ENCODE results near the gene BEND7.
"Not testable (repeated sequence)": the region's sequence is repeated elsewhere in the genome, so short reads cannot be mapped to it uniquely, and the experiment has no call there.

BEND7 gene

GRCh38 chr10:13483951-13484350 lies 44.9 kb downstream of the BEND7 start:
- no peak for DNase-seq (ENCODE audit: extremely low read depth in 1 of 2, low read depth in 1 of 2)

GRCh38 chr10:13483073-13483472 lies 45.7 kb downstream of the BEND7 start:
- DNase-seq (ENCODE audit: extremely low read depth in 1 of 2, low read depth in 1 of 2): no peak

GRCh38 chr10:13481690-13482089 lies 47.1 kb downstream of the BEND7 start:
- no peak for DNase-seq (ENCODE audit: extremely low read depth in 1 of 2, low read depth in 1 of 2)

GRCh38 chr10:13475124-13475523 lies 53.7 kb downstream of the BEND7 start:
- no peak for DNase-seq (ENCODE audit: extremely low read depth in 1 of 2, low read depth in 1 of 2)

GRCh38 chr10:13473986-13474385 lies 54.8 kb downstream of the BEND7 start:
- no peak for DNase-seq (ENCODE audit: extremely low read depth in 1 of 2, low read depth in 1 of 2)

GRCh38 chr10:13472359-13472758 lies 56.5 kb downstream of the BEND7 start:
- DNase-seq (ENCODE audit: extremely low read depth in 1 of 2, low read depth in 1 of 2): no peak

- DNase-seq (ENCODE audit: extremely low read depth in 1 of 2, low read depth in 1 of 2): no peak
These were observed 58.5 kb downstream of the BEND7 start for GRCh38 chr10:13470270-13470669.

- DNase-seq (ENCODE audit: extremely low read depth in 1 of 2, low read depth in 1 of 2): no peak
These were observed 66.3 kb downstream of the BEND7 start for GRCh38 chr10:13462551-13462950.

GRCh38 chr10:13458687-13459012 lies 70.2 kb downstream of the BEND7 start:
- DNase-seq (ENCODE audit: extremely low read depth in 1 of 2, low read depth in 1 of 2): no peak

- no peak for DNase-seq (ENCODE audit: extremely low read depth in 1 of 2, low read depth in 1 of 2)
These were observed 70.7 kb downstream of the BEND7 start for GRCh38 chr10:13457958-13458686.

- no peak for DNase-seq (ENCODE audit: extremely low read depth in 1 of 2, low read depth in 1 of 2)
These were observed 74.9 kb downstream of the BEND7 start for GRCh38 chr10:13453896-13454295.

GRCh38 chr10:13450069-13450468 lies 78.7 kb downstream of the BEND7 start:
- no peak for DNase-seq (ENCODE audit: extremely low read depth in 1 of 2, low read depth in 1 of 2)

GRCh38 chr10:13449296-13449695 lies 79.5 kb downstream of the BEND7 start:
- no peak for DNase-seq (ENCODE audit: extremely low read depth in 1 of 2, low read depth in 1 of 2)

GRCh38 chr10:13448216-13448615 lies 80.6 kb downstream of the BEND7 start:
- no peak for DNase-seq (ENCODE audit: extremely low read depth in 1 of 2, low read depth in 1 of 2)

GRCh38 chr10:13445656-13446400 lies 83.0 kb downstream of the BEND7 start:
- no peak for DNase-seq (ENCODE audit: extremely low read depth in 1 of 2, low read depth in 1 of 2)

GRCh38 chr10:13441476-13441875 lies 87.3 kb downstream of the BEND7 start:
- no peak for DNase-seq (ENCODE audit: extremely low read depth in 1 of 2, low read depth in 1 of 2)

- DNase-seq (ENCODE audit: extremely low read depth in 1 of 2, low read depth in 1 of 2): peak; percentile 26 to 54
These were observed 88.4 kb downstream of the BEND7 start for GRCh38 chr10:13440185-13441061.

GRCh38 chr10:13439313-13440184 lies 89.3 kb downstream of the BEND7 start:
- no peak for DNase-seq (ENCODE audit: extremely low read depth in 1 of 2, low read depth in 1 of 2)

- no peak for DNase-seq (ENCODE audit: extremely low read depth in 1 of 2, low read depth in 1 of 2)
These were observed 91.7 kb downstream of the BEND7 start for GRCh38 chr10:13437026-13437555.

- not testable (repeated sequence) for DNase-seq (ENCODE audit: extremely low read depth in 1 of 2, low read depth in 1 of 2)
These were observed 100.9 kb downstream of the BEND7 start for GRCh38 chr10:13427943-13428342.
